GM18520 (cell line): Measurements from ENCODE around the gene CASP6.
"Not testable (repeated sequence)": the region's sequence is repeated elsewhere in the genome, so short reads cannot be mapped to it uniquely, and the experiment has no call there.

ENCODE experiments used
- ATAC-seq: cut with Tn5 transposase; IDR thresholded peaks from one replicate; pipeline ENCODE4 v1.9.1; 2021; ENCODE audit not compliant: unreplicated experiment

The CASP6 gene

DNA sequence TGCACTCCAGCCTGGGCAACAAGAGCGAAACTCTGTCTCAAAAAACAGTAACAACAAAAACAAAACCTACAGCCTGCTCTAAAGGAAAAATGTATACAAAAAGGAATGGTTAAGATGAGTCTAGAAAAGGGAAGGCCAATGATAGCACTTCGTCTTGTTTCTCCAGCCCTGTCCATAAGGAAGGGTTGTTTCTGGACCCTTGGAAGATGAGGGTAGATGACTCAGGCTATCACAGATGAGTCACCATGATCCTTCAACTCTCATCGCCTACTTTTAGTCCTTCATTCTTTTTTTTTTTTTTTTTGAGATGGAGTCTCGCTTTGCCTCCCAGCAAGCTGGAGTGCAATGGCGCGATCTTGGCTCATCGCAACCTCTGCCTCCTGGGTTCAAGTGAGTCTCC, 17.8 kb upstream of the CASP6 start:
- no peak for ATAC-seq

- no peak for ATAC-seq
Measured at GRCh38 chr4:109719604-109720003, 16.4 kb upstream of the CASP6 start.

- no peak for ATAC-seq
Measured at GRCh38 chr4:109718759-109719158, 15.5 kb upstream of the CASP6 start.

GRCh38 chr4:109713500-109713899, 10.3 kb upstream of the CASP6 start:
- no peak for ATAC-seq

- ATAC-seq: no peak
Measured at GRCh38 chr4:109708990-109709389, 5.7 kb upstream of the CASP6 start.

DNA sequence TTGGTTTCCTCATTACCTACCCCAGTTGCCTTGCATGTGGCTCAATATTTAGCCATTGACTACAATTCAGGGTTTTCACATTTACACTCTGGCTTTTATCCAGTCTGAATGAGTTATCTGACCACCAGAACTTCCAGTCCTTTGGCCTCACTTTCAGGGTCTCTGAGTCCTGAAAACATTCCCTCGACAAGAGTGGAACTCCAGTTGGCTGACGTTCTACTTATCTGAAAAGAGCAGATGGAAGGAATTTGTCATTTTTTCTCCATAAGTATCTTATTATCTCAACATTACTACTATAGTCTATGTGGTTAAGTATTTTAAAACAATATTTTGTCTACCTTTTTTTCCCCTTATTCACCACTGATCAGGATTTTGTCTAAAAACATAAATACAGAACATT, 5.2 kb upstream of the CASP6 start:
- no peak for ATAC-seq

DNA sequence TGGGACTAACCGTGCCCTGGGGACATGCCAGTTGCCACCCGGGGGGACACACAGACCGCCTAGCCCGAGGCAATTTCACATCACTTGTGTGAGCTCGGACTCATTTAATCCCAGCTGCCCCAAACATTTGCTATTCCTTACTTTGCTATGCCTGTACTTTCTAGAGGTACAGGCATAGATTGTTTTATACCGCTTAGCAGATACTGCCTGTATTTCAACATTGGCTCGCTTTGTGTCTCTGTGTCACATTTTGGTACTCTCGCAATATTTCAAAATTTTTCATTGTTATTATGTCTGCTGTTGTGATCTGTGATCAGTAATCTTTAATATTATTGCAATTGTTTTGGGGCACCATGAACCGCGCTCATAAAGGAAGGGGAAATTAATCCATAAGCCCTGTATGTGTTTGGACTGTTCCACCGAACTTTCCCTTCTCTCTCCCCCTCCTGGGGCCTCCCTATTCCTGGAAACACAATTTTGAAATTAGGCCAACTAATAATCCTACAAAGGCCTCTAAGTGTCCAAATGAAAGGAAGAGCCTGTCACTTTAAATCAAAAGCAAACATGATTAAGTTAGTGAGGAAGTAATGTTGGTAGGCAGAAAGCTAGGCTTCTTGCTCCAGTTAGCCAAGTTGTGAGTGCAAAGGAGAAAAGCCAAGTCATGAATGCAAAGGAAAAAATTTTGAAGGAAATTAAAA, 568 bp upstream of the CASP6 start:
- no peak for ATAC-seq

- no peak for ATAC-seq
Measured at GRCh38 chr4:109701566-109702410, 1.5 kb downstream of the CASP6 start.

GRCh38 chr4:109699553-109700225, 3.6 kb downstream of the CASP6 start:
- no peak for ATAC-seq

DNA sequence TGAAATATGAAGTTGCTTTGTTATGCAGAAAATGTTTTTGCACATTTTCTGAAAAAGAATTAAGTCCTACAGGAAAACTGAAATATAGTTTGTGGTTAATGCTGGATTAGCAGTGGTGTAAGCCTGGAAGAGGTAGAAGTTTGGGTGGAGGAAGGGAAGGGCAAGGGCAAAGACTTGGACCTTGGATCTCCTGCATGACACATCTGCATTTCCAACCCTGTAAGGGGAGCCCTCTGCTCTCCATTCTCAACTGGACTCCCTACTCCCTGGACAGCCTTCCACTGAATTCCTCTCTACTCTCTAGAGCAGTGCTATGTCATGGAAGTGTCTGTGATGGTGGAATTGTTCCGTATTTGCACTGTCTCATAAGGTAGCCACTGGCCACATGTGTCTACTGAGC, 4.6 kb downstream of the CASP6 start:
- ATAC-seq: no peak

DNA sequence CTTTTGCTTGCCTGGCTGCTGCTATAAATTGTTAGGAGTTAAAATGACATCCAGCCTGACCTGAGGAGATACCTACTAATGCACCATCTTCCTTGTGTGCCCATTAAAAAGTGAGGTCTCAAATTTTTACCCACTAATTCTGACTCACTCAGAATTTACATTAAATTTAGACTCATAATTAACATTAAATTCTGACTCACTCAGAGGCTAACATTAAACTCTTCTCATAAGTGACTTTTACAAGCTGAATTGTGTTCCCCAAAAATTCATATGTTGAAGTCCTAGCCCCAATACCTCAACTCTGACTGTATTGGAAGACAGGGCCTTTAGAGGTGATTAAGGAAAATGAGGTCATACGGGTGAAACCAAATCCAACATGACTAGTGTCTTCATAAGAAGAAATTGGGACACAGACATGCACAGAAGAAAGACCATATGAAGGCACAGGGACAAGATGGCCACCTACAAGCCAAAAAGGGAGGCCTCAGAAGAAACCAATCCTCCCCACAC, 11.8 kb downstream of the CASP6 start:
- no peak for ATAC-seq

DNA sequence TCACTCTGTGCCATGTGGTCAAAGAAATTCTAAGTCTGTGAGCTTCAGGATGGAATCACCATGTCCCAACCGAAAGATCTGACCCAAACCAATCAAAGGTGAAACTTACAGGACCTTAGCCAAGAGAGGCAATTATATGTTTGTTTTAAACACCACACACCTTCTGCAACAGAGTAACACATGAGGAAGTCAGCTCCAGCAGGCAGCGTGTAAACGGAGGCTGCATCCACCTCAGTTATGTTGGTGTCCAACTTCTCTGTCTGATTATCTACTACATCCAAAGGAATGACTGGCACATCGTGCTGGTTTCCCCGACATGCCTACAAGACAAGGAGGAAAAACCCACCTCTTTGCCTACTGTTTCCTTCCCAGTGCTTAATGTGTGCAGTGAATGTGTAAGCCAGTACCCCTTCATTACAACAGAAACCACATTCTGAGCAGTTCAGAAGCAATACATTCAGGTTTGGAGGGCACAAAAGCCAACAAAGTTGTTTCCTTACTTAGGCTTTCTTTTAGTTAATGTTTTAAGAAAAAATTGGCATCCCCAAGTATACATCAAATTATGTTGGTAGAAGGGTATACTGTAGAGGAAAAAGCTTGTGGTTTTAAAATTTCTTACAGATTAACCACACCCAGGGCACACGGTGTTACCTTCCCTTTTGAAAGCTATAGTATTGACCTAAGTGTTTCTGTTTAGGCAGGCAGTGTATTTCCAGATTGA, 12.4 kb downstream of the CASP6 start:
- peak; percentile 86 for ATAC-seq

DNA sequence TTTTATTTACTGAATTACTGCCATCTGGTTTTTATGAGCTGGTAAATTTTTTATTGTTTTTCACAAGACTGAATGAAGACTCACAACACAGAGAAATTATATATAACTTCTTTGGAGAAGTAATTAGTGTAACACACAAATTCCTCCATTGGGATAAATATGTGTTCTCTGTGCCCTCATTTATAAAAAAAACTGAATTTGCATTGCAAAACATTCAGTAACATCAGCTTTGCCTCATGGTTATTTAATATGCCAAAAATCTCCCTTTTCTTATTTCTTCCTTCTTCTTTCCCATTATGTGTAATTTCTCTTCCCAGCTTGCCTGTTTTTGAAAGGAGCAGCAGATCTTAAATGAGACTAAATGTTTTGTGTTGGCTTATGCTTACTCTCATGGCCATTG, 18.5 kb downstream of the CASP6 start:
- no peak for ATAC-seq

DNA sequence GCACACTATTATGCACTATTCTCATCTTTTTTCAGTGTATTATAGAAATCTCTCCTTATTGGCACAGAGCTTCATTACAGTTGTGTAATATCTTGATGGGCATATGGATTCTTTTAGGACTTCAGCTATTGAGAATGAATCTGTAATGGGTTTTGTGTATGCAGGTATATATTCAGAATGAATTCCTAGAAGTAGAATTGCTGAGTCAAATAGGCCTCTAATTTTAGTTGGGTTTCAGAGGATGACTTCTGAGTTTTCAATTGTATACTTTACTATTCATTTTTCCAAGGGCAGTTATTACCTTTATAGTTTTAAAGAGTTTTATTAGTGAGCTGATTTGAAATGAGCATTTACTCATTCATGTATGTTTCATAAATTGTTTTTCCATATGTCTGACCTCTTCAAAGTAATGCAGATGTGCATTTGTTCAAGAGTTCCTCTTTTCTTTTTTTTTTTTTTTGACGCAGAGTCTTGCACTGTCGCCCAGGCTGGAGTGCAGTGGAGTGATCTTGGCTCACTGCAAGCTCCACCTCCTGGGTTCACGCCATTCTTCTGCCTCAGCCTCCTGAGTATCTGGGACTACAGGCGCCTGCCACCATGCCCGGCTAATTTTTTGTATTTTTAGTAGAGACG, 19.5 kb downstream of the CASP6 start:
- no peak for ATAC-seq

GRCh38 chr4:109682875-109683274, 20.4 kb downstream of the CASP6 start:
- ATAC-seq: no peak

- ATAC-seq: not testable (repeated sequence)
Measured at GRCh38 chr4:109678925-109679324, 24.3 kb downstream of the CASP6 start.

- ATAC-seq: not testable (repeated sequence)
Measured at GRCh38 chr4:109678472-109678871, 24.8 kb downstream of the CASP6 start.

GRCh38 chr4:109676886-109677285, 26.4 kb downstream of the CASP6 start:
- ATAC-seq: no peak

GRCh38 chr4:109675843-109676242, 27.4 kb downstream of the CASP6 start:
- ATAC-seq: no peak

DNA sequence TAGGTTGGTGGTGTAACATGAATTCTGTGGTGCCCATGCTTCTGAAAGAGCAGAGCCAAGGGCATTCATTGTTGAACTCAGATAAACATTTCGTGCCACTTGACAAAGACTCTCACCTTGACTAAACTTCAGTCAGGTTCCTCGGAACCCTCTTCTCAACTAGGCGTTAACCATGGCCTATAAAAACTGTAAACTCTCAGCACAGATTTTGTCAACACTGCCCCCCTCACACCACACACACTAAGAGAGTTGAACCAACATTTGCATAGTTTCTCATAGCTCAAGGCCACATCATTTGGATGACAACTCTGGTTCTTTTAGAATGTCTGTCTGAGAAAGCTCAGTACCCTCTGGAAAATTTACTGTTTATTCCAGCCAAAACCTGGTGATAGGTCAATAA, 28.1 kb downstream of the CASP6 start:
- peak; percentile 93 for ATAC-seq

DNA sequence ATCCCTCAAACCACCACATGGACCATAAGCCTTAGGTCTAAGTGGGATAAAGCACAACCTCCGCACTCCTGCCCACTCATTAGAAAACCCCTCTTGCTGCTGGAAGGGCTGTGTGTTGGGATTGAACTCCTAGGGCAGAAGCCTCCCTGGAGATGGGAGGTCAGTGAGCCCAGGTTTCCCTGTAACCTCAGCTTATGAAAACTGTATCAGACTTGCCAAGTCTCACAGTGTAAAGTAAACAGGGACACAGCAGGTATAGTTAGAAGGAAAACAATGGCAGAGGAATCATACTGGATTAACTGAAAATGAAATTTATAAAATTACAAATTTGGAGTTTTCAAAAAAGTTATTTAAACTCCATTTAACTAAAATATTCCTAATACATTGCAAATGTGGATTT, 29.9 kb downstream of the CASP6 start:
- ATAC-seq: no peak
